HG02970 (cell line): ENCODE measurements around the gene PKD1.
"Not testable (repeated sequence)": the region's sequence is repeated elsewhere in the genome, so short reads cannot be mapped to it uniquely, and the experiment has no call there.

ENCODE experiments used
- ATAC-seq: cut with Tn5 transposase; IDR thresholded peaks from one replicate; pipeline ENCODE4 v1.9.1; 2021; ENCODE audit warnings: mild to moderate bottlenecking, moderate library complexity, moderate number of reproducible peaks; ENCODE audit not compliant: unreplicated experiment, low FRiP score

The PKD1 gene

GRCh38 chr16:2126928-2127556, 8.7 kb downstream of the PKD1 start:
- not testable (repeated sequence) for ATAC-seq

GRCh38 chr16:2126161-2126743, 9.4 kb downstream of the PKD1 start:
- ATAC-seq, result not testable (repeated sequence)

- ATAC-seq, result not testable (repeated sequence)
These were observed 10.1 kb downstream of the PKD1 start for GRCh38 chr16:2125609-2126008.

GRCh38 chr16:2124694-2125444, 10.8 kb downstream of the PKD1 start:
- not testable (repeated sequence) for ATAC-seq

GRCh38 chr16:2124377-2124693, 11.4 kb downstream of the PKD1 start:
- ATAC-seq, result not testable (repeated sequence)

GRCh38 chr16:2123706-2124376, 11.9 kb downstream of the PKD1 start:
- ATAC-seq, result not testable (repeated sequence)

DNA sequence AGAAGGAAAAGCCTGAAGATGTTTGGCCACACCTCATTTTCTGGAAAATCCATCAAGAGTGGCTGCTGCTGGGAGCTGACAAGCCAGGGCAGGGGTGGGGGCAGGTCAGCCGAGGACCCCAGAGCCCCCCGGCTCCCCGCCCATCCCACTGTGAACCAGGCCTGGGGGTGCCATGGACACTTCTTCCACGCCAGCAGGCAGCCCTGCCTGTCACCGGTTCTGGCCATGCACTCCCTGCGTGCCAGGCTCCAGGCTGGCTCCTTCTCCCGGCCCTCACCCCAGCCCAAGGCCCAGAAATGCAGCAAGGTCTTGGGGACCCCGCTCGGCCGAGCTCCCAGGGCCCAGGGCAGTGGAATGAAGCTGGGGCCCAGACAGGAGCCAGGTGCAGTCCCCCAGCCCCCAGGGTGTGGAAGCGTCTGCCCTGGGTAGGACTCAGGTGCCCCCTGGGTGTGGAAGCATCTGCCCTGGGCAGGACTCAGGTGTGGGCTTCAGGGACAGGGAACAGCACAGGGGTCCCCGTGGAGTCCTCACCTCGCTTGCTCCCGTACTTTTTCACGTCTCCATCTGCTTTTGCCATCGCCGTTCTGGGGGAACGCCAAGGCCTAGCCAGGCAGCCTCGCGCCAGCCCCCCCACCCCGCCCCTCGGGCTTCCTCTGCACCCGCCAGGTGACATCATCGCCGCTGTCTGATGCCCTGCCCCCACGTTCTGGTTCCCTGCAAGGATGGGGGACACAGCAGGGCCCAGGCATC, 12.6 kb downstream of the PKD1 start:
- ATAC-seq, result not testable (repeated sequence)

DNA sequence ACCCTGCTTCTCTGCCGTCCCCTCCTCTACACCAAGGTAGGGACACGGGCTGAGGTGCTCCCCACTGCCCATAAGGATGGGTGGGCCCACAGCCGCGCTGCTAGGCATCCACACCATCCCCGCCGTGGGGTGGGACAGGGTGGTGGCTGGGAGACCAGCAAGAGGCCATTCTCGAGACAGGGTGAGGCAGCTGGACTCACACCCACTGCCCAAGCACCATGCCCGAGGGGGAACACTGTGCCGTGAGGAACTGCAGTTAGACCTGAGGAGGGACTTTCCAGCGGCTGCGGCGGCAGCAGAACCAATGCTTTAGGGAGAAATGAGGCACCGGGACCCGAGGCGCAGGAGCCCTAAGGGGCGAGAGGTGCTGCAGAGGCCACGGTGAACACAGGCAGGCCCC, 13.3 kb downstream of the PKD1 start:
- ATAC-seq, result no peak

- no peak for ATAC-seq
These were observed 13.8 kb downstream of the PKD1 start for GRCh38 chr16:2121853-2122252.

DNA sequence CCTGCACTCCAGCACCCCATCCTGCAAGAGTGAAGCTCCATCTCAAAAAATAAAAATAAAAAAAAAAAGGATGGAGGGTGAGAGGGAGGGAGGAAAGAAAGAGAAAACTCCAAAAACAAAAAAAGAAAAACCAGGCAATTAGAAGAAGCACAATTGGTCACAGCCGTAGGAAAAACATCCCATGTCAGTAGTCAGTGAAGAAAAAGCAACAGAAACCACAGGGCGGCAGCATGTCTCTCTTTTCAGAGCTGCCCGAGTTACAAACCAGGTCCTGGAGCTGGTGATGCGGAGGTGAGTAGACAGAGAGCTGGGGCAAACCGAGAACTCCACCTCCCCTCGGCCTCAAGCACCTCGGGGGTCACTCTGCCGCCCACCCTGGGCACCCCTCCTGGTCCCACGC, 14.4 kb downstream of the PKD1 start:
- ATAC-seq, result not testable (repeated sequence)

DNA sequence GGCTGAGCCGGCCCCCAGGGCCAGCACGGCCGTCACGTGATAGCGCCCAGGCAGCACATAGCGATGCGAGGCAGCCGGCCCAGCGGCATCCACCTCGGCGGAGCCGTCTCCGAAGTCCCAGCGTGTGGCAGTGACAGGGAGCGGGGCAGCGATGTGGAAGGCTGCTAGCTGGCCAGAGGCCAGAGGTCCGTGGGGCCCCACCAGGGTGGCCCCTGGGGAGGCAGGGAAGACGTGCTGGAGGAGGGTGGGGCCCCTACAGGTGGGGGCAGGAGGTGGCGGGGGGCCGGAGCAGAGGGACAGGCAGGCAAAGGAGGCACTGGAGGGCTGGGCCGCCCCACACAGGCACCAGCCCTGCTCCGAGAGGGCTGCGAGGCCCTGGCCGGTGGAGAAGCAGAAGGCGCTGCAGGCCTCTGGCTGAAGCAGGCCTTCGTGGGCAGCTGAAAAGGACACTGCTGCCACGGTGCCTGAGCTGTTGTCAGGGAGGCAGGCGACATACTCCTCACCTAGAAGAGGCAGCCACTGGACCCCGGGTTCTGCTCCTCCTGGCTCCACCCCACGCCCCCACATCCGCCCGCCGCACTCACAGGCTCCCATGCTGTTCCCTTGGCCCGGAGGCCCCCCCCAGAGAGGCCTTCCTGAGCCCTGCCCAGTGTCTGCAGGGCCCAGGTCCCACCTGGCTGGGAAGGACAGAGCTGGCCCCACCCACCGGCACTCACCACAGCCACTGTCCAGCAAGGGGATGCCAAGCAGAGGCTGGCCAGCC, 17.6 kb downstream of the PKD1 start:
- not testable (repeated sequence) for ATAC-seq

DNA sequence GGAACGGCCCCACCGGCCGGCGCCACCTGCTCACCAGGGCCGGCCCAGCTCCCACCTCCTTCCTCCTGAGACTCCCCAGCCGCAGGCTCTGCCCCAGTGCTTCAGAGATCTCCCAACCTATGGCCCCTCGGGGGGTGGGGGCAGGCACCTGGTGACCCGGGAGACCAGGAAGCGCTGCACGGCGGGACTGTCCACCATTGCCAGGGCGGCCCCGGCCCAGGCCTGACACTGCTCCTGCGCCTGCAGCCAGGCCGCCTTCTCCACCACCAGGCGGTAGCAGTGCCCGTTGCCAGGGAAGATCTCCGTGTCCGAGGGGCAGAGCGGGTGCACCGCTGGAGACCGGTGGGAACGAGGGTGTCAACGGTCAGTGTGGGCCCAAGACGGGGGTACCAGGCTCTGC, 18.4 kb downstream of the PKD1 start:
- ATAC-seq, result not testable (repeated sequence)

DNA sequence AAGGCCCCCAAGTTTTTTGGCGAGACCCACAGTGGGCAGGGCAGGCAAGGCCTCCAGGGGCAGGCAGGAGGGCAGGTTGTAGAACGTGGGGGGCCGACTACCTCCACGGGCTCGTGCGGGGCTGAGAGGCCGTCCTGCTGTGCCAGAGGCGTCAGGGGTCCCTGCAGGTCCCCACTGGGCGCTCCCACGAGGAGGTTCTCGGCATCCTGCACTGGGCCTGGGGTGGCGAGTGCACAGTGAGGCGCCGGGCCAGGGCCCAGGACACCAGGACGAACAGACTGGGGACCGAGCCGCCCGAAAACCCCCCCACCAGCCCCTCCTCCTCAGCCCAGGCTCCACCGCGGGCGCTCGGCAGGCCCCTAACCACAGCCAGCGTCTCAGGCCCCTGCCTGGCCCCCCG, 19.3 kb downstream of the PKD1 start:
- ATAC-seq, result not testable (repeated sequence)

DNA sequence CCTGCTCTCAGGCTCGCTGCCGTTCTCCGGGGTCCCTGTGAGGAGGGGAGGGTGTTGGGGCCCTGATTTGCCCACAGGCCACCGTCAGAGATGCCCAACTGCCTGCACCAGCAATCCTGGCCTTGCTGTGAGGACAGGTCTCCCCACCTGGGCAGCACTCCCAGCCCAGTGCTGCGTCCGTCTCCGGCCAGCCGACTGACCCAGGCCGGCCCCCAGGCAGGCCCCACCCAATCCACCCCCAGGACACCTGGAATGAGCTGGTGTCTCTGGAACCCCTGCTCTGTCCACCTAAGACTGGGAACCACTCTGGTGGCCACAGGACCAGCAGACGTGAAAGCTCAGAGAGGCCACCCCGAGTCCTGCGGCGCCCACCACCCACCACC, 20.1 kb downstream of the PKD1 start:
- no peak for ATAC-seq

DNA sequence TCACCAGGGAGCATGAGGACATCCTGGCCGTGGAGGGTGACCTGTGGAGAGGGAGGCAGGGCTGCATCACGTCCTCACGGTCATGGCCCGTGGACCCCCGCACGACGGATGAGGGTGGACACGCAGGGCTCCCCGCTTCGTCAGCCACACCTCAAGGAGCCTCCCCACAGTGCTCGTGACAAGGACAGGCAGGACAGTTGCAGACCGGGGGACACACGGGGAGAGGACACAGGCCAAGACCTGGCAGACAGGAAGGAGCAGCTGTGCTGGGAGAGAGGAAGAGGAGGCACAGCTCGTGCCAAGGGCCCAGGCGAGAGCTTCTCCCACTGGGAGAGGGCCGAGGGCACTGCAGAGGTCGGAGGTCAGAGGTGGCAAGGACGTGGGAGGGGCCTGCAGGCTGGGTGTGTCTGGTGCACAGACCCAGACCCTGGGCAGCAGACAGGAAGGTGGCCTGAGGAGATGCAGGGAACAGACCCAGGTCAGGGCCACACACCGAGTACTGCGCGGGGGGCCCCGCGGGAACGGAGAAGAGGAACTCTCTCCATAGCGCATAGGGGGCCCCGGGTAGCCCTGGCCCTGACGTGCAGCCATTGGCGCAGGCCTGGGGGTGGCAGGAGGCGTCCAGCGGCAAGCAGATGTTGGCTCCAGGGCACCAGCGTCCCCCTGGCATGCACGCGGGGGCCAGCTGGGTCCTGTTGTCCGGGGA, 20.7 kb downstream of the PKD1 start:
- ATAC-seq, result not testable (repeated sequence)

- not testable (repeated sequence) for ATAC-seq
These were observed 21.5 kb downstream of the PKD1 start for GRCh38 chr16:2114225-2114624.

DNA sequence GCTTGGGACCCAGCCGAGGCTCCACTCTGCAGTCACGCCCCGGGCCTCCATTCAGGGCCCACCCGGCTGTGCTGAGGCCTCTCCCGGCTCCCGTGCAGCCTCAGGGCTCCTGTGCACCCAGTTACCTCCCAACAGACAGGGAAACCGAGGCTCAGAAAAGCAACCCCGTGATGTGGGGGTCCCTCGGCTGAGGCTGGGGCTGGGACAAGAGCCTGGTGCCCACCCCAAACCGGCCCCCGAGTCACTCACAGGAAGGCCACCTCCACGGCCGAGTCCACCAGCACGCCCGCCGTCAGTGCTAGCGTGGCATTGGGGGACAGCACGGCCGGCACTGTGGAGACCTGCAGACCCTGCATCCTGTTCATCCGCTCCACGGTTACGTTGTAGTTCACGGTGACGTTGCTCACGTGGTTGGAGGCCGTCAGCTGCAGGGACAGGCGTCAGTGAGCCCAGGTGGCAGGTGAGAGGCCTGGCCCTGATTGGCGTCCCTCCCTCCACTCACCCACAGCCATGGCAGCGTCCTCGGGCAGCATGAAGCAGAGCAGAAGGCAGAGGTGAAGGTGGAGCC, 23.1 kb downstream of the PKD1 start:
- not testable (repeated sequence) for ATAC-seq

DNA sequence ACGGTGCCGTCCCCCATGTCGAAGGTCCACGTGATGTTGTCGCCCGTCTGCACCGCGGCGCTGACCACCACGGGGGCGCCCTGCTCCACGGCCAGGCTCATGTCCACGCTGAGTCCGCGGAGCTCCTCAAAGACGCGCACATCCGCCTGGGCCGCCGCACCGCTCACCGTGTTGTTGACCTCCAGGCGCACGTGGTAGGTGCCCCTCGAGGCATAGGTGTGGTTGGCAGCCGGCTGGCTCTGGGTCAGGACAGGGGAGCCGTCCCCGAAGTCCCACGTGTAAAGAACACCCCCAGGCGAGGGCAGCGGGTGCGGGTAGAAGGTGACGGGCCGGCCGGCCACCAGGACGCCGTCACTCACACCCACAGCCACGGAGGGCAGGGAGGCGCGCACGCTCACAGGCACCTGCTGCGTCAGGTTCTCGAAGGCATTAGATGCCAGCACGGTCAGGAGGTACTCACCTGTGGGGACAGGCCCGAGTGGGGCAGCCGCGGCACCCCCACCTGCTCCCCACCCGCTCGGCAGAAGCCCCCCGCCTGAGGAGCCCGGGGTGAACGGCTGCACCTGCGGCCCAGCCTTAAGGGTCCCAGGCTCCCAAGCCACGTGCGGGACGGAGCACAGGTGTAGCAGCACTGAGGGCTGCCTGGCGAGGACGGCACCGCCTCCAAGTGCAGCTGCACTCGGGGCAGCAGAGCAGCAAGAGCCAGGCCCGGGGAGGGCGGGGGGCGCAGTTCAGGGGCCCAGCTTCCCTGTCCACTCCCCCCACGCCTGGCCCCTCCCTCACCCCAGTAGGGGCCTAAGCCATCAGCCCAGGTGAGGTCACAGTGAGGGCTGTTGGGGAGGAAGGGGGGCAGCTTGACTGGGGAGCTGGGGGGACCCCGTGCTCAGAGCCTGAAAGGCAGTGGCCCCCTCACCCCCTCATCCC, 24.0 kb downstream of the PKD1 start:
- not testable (repeated sequence) for ATAC-seq
